Right lobe of liver (tissue), 4 donors: ENCODE data around the gene MTA2.

ENCODE experiments used
- CTCF ChIP-seq, 4 donors: fragments of 200-600 bp in 3 of 4; fragments of 450-650 bp in 1 of 4; IDR thresholded peaks; one replicate each; pipeline versions ENCODE4 v1.5.1 to v1.8.0; 2016 to 2022; ENCODE audit warnings: antibody characterized with exemption in 4 of 4, mild to moderate bottlenecking in 2 of 4
- POLR2A ChIP-seq: fragments of 450-650 bp; IDR thresholded peaks from one replicate; pipeline ENCODE4 v1.6.1; 2017; ENCODE audit warnings: antibody characterized with exemption, mild to moderate bottlenecking
- donor health status: DM: no; HTN: no; CAD: no.
- donor health status: DM: no; HTN: no; CAD: no.
- donor health status: DM: no; HTN: yes; CAD: no.

- TF ChIP-seq CTCF (IDR thresholded peaks at IDR 0.05) (no peak), POLR2A (no peak)
Measured at GRCh38 chr11:62646825-62647608, 45.4 kb upstream of the MTA2 start.
